HG03432 (cell line): Measurements from ENCODE around the gene CKM.

Experiments
- ATAC-seq: cut with Tn5 transposase; IDR thresholded peaks from one replicate; pipeline ENCODE4 v1.9.1; 2021; ENCODE audit warnings: mild to moderate bottlenecking, moderate library complexity; ENCODE audit not compliant: unreplicated experiment

Gene CKM

DNA sequence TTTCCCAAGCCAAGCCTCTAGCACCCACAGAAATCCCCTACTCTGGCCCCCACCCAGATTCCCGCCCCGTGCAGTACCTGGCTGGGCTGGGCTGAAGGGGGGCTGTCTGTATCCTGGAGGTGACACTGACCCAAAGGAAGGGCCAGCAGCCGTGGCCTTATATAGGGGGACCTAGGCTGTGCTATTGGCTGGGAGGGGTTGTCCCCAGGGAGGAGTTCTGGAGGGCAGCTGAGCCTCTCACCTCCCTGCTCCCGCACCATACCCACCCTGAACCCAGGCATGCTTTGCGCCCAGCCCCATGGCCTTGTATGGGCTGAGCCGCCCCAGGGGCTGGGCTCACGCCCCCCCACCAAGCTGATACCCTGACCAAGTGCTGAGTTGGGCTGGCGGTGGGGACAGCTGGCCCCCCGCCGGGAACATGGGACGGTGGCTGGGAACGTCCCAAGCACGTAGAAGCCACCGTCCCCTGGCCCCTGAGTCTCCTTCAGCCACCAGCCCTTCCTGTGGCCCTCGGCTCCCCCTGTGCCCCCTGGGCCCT is at the start of gene CKM:
Gene CKM, minus strand, starts transcription at position 132 of the 538 bp plus-strand sequence. CDS start 3,162 bp downstream, outside the sequence.
- ATAC-seq: no peak

DNA sequence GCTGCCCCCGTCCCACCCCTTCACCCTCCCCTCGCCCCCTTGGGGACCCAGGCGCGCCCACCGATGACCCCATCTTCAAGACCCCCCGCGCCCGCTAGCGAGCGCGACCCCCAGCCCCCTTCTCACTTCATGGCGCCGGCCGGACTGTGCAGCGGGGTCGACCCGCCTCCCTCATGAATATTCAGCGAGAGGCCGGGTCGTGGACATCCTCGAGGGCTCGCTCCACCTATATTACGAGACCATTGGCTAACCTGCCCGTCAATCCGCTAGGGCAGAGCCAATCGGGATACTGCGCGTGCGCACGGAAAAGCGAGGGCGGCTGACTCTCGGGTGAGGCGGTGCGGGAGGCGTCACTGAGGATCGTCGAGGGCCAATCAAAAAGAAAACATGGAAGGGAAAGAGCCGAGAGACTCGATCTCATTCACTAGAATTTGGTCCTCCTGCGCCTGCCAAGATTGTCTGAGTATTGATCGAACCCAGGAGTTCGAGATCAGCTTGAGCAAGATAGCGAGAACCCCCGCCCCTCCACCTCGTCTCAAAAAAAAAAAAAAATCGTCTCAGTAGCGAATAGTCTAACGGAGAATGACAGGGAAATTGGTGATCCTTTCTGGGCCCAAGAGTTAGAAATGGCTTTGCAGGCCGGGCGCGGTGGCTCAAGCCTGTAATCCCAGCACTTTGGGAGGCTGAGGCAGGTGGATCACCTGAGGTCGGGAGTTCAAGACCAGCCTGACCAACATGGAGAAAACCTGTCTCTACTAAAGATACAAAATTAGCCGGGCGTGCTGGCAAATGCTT is 47.9 kb upstream of the CKM start, which contains the start of gene ERCC2:
Gene ERCC2, minus strand, starts transcription at position 164 of the 795 bp plus-strand sequence. Its CDS starts 33 bp downstream, at position 131.
- peak; percentile 97 for ATAC-seq

DNA sequence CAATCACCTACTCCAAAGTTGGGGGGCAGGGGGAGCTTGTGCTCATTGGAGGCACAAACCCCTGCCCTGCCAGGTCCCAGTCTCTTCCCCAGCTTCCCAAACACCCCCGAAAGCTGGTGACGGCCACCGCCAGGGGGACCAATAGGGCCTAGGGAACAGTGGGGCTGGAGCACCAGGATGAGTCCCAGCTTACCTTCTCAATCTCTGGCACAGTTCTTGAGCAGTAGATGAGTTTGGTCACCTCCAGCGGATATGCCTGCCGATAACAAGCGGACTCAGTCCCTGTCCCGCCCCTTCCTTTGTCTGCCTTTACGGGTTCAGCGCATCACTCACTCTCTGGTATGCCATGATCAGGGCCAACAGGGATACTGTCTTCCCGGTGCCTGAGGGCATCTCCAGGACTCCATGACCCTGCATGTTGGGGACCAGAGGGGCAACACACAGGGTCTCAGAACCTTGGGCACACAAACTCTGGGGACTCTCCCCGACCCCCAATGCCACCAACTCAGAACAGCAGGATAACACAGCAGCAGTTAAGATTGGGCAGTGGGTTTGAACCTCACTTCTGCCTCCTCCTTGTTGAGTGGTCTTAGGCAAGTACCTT is 46.2 kb upstream of the CKM start:
- ATAC-seq: no peak

DNA sequence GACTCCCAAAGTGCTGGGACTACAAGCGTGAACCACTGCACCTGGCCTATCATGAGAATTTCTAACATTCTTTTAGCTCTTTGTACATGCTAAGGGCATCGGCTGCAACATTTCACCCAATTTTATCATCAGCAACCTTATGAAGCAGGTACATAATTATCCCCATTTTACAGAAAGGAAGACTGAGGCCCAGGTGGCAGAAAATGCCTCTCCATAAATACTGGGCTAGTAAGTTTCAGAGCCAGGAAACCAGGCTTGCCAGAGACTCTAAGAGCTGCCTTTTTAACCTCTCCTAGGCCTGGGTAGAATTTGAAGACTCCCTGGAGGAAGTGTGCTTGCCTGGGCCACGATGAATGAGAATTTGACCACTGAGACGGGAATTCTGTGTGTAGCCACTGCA is 45.5 kb upstream of the CKM start:
- ATAC-seq: no peak

DNA sequence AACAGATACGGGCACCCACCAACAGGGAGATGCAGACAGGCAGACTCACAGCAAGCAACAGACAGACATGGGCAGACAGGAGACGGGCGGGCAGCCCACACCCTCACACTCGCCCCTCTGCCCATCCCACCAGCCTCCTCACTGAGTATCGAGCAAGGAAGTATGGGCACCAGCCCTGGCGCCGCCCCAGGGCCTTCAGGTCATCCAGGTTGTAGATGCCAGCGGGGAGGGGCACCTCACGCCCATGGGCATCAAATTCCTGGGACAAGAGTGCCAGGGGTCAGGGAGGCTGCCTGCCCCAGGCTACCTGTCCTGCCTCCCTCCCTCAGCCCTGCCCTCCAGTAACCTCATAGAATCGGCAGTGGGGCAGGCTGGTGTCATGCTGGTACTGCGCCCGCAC is 42.0 kb upstream of the CKM start:
- no peak for ATAC-seq

DNA sequence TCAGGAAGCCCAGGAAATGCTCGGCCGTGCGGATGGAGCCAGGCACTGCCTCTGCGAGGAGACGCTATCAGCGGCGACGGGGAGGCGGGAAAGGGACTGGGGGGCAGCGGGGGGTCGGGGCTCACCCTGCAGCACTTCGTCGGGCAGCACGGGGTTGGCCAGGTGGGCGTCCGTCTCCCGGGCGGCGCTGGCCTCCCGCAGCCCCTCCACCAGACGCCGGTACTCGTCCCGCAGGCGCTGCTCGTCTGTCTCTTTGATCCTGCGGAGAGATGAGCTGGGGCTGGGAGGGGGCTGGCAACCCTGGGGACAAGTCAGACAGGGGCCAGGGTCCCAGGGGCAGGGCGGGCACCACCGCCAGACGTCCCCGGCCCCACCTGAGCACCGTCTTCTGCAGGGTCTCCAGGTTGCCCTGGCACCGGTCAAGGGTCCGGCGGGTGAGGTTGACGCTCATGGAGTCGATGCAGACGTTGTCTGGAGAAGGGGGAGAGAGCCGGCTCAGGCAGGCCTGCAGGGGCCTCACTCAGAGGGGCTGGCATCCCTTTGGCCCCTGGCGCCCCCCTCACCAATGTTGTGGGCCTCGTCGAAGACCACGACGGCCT is 41.3 kb upstream of the CKM start:
- no peak for ATAC-seq

DNA sequence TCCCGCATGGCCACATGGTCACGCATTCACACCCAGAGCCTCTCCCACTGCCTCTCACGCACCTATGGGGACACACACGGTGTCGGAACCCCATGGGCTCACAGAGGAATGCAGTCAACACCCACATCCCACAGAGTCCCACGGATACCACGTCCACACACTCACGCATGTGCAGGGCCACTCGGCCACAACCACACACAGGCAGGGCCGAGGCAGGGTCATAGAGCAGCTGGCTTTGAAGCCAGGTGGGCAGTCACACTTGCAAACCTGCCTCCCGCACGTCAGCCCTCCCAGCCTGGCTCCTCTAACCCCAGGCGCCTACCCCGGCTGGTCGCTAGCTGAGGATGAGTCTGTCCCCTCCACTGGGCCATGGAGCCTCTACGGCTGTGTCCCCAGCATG is 39.6 kb upstream of the CKM start:
- ATAC-seq: no peak

DNA sequence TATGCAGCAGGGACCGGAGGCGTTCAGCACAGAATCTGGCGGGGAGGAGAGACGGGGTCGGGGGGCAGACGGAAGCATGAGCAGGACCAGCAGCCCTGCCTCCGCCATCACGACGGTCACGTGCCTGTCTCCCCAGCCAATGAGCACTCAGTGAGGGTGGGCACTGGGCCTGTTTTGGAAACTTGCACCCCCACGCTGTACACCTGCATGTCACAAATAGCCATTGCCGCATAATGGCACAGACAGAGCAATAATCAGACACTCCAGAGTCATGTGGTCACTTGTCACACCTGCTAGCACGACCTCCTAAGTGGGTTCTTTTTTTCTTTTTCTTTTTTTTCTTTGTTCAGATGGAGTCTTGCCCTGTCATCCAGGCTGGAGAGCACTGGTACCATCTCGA is 38.9 kb upstream of the CKM start:
- no peak for ATAC-seq

DNA sequence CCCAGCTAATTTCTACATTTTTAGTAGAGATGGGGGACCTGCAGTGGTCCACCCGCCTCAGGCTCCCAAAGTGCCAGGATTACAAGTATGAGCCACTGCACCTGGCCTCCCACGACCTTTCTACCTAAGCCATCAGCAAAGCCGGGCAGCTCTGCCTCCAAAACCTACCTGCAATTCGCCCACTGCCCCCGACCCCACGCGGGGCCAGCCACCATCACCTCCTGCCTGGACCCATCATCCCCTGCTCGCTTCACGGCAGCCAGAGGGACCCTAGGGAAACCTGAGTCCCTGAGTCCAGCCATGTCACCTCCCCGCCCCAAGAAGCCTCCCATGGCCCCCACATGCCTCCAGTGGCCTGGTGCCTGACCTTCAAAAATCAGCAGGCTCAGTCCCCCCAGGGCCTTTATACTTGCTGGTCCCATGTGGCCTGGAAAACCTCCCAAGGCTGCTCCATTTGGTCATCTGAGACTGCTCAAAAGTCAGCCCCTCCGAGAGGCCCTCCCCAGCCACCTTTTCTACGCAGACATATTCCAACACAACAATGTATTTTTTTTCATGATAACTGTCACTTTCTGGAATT is 35.6 kb upstream of the CKM start:
- ATAC-seq: no peak

DNA sequence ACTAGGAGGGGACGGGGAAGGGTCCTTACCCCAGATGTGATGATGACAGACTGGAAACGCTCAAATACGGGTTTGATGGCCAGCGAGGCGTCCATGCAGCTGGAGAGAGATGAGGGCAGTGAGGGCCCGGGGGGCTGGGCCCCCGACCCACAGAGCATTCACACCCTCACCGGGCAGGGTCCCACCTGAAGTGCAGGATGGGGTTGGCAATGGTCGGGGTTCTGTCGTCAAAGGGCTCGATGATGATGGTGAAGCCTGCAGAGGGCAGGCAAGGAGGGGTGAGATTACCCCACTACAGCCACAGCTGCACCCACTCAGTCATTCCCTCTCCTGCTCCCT is 34.7 kb upstream of the CKM start:
- ATAC-seq: no peak

DNA sequence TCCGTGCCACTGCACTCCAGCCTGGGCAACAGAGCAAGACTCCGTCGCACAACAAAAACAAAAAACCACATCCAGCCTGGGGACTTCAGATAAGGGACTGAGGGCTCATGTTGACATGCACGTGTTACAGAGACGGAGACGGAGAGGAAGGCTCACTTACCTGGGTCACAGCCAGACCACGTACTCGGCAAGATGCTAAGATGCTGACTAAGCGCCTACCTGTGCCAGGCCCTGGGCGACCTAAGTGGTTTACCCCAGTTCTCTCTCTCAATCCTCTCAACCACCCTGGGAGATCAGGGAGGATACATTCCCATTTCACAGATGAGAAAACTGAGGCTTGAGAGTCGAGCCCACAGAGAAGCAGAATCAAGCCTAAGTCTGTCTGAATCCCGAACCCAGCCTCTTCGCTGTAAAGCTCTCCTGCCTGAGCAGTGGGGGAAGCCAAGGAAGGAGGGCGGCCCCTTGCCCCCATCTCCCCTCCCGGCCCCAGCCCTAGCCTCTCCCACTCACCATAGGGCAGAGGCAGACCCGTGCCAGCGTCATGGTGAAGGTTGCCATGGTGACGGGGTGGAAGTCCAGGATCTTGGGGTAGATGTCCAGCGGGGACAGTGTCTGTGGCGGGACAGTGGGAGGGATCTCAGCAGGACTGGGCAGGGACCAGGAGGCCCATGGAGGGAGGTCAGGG is 34.2 kb upstream of the CKM start:
- no peak for ATAC-seq

DNA sequence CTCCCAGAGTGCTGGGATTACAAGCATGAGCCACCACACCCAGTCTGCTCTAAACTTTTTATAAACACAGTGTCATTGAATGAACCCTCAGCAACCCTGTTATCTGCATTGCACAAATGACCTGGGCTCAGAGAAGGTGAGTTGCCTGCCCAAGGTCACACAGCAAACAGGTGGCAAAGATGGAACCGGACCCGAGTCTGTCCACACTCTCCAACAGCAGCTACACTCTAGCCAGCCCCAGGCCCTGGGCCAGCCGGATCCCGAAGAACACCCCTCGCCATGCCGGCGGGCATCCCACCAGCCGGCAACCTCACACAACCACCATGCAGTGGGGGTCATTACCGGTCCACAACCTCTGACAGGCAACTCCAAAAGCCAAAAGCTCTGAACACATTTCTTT is 33.2 kb upstream of the CKM start:
- ATAC-seq: no peak

DNA sequence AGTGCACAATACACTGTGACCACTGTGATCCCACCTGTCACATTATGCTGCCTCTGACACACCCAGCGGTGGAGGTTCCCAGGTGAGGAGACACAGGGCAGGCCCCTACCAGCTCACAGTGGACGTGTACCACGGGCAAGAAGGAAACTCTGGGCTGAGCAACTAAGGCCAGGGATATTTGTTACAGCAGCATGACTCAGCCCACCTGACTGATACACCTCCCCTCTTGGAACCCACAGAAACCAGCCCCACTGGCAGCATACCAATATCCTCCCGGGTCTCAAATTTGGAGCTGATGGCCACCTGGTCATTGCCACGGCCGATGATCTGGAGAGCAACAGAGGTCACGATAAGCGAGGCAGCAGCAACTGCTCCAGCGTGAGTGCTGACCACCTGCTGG is 32.7 kb upstream of the CKM start:
- no peak for ATAC-seq

DNA sequence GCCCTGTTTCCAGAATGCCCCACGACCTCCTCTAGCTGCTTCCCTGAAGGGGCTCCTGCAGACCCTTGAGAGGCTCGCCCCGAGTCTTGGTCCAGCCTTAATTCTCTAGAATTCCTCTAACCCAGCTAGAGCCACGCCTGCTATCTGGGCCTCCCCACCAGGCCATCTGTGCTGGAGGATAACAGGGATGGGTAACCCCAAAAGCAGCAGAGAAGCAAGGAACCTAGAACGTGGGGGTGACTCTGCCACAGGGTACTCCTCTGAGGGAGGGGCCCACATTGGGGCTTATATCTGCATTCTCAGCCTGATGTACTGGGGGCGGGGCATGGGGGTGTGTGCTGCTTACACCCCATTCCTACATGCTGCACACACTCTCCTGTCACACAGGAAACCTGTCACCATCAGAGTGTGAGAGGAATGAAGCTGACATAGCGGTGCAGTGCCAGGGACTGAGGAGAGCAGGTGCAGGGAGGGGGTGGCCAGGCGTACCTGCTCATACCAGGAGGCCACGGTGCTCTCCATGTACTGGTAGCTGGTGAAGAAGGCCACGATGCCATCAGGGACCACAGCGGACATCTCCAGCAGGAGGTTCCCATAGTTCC is 31.7 kb upstream of the CKM start:
- ATAC-seq: no peak

DNA sequence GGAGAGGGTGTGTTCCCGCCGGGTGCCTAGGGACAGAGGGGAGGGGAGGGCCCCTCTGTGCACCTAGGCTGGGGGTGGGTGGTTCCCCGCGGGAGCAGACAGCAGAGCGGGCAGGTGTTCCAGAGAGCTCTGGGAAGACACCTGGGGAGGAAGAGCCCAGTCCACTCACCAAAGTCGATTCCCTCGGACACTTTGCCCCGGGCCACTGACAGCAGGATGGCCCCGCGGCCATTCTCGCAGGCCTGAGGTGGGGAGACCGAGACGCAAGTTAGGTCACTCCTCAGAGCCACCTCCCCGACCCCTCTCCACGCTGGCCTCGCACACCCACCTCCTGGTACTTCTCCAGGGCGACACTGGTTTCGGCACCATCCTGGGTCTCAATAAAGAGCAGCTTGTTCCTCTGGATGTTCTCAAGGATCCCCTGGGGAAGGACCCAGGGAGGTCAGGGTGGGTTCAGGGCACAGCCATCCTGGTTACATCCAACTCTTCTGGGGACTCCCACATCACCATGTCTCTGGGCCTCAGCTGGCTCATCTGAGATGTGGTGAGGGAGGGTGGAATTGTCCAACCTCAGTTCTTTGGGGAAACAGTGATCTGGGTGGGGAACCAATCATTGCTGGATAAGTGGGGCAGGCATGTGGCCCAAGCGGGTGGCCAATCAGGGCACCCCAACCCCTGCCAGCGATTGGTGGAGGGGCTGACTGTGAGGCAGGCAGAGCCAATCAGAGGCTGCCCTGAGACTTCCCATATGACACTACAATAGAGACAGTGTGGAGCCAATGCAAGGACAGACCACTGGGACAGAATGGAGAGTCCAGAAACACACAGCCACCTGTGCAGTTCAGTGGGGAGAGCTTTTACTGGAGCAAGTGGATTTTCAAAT is 30.5 kb upstream of the CKM start:
- ATAC-seq: no peak

DNA sequence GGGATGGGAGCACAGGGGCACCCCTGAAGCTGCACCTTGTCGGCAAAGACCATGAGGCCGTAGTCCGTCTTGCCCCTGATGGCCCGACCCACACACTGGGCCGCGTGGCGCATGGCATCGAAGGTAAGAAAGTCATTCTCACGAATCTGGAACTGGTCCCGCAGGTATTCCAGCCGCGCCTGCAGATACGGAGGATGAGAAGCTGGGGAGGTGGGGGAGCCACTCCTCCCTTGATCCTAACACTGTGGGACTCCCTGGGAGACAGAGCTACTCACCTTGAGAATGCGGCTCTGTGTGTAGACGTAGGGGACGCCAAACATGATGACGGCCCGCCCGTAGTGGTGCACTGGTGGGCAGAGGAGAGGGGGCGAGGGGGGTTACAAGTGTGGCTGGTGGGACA is 29.8 kb upstream of the CKM start:
- no peak for ATAC-seq

DNA sequence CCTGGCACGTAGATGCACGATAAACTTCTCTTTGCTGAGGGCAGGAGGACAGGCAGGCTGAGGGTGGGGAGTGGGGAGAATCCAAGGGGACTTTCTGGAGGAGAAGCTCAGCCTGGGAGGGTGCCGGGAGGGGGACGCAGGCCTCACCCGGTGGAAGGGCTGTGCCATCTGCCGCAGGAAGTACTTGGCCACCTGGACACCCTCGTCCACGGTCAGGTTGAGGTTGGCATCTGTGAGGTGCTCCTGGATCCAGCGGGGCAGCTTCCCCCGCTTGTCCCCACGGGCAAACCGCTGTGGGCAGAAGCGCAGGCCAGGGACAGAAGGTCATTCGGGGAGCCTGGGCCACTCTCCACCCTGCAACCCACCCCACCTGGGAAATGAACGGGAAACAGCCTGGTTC is 29.4 kb upstream of the CKM start:
- no peak for ATAC-seq

DNA sequence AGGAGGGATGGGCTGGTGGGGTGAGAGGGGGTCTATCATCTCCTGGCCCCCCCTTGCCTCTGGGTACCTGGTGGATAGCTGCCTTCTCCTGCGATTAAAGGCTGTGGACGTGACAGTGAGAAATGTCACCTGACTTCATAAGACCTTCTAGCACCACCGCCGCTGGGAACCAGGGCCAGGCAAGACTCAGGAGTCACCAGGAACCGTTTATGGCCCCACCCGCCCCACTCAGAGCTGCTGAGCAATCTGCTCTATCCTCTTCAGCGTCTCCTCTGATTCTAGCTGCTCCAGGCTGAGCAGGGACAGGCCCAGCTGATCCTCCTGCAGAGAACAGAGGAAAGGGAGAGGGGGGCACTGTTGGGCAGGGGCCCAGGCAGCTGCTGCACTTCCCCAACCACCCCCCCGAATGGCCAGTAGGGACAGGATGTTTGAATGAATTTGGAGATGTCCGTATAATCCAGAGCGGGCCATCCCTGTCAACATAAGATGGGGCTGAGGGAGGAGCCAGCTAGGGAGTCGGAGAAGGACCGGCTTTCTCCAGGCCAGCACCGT is 28.8 kb upstream of the CKM start:
- no peak for ATAC-seq

DNA sequence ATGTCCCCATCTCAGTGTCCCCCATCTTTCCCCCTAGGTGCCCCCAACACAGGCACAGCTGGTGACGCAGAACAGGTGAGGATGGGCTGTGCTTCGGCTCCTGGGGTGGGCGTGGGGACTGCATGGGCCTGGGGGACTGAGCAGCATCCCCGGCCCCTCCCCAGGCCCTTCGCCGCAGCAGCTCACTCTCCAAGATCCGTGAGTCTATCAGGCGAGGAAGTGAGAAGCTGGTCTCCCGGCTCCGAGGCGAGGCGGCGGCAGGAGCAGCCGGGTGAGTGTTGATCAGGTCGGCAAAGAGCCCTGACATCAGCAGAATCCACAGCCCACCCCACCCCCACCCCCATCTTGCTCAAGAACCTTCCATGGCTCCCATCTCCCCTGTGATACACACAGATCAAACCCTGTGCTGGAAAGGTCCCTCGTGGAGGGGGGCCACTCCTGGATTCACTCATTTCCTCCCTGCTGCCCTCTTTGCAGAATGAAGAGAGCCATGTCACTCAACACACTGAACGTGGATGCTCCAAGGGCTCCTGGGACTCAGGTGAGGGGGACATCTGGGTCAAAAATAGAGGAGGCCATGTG is 27.9 kb upstream of the CKM start:
- ATAC-seq: no peak
